ENCODE data around the gene KLF5.
"Not testable (repeated sequence)": the region's sequence is repeated elsewhere in the genome, so short reads cannot be mapped to it uniquely, and the experiment has no call there.

KLF5 gene

DNA sequence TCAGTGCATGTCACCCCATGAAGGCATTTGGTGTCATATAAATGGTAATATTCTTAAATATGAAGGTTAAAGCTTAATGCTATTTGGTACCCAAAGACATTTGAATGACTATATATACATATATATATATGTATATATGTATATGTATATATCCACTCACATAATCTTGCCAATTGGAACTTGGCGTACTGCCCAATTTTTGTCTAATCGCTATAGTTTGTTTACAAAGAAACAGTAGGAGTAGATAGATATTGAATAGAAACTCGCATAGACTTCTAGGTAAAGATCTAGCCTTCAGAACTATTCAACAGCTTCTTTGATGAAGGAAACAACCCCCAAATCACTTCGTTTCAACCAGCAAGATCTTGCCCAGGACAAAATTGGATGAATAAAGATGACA lies 24.1 kb downstream of the KLF5 start:
- in situ Hi-C loops (cut with MboI; ENCODE audit: low sequenced_read_pairs) = no loop called here

DNA sequence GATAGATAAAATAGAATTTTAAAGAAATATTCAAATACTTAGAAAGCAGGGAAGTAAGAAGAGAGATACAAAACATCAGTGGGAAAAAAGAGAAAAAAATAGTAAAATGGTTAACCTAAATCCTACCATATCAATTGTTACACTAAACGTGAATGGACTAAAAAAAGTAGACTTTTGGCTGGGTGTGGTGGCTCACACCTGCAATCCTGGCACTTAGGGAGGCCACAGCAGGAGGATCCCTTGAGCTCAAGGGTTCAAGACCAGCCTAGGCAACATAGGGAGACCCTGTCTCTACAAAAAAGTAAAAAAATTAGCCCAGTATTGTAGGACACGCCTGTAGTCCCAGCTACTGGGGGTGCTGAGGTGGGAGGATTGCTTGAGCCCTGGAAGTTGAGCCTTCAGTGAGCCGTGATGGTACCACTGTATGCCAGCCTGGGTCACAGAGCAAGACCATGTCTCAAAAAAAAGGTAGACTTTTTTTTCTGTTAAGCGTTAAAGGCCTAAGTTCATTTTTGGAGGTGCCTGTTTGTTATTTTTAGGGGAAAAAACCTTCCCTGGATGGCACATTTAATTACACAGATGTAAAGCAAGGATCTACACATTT lies 29.6 kb downstream of the KLF5 start:
- in situ Hi-C loops (cut with MboI; ENCODE audit: low sequenced_read_pairs) = no loop called here

DNA sequence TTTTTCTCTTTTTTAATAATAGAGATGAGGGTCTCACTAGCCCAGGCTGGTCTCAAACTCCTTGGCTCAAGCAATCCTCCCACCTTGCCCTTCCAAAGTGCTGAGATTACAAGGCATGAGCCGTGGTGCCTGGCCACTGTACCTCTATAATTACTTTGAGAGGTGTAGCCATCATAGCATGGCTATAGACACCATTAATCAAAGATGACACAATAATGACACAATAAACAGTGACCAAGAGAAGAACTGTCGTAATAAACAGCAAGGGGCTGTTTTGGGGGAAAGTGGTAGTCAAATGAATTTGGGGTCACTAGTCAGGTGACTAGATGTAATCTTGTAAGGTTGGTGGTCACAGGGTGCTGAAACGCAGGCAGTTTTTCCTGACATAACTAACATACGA lies 30.4 kb downstream of the KLF5 start:
- in situ Hi-C loops (cut with MboI; ENCODE audit: low sequenced_read_pairs) = no loop called here

DNA sequence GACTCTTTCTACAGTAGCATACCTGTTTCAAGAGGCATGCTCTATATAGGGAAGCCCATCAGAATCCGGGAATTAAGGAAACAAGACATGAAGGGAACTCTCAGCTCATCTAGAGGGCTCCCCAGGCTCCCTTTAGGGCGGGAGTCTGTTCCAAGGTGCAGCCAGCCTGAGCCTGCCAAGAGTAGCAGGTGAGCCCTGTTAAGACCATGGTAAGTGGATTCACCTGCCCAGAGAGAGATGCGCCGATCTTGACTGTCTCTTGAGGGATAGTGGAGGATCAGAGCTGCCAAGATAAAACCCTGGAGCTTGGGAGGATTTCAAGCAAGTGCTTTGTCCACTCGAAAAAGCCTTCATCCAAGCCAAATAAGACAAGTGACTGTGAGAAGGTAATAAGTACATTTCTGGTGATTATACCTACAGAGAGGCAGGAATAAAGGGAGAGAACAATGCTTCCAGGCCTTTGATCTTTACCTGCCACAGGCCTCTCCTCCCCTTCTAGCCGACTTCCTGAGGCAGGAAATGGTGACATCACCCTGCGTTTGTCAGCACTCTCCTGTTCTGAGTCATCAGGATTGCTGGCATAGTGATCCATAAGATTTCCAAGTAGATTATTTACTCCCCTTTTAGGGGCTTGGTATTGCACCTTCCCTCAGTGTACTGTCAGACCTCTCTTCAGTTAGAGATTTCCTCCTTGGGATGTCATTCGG lies 31.5 kb downstream of the KLF5 start:
- in situ Hi-C loops (cut with MboI; ENCODE audit: low sequenced_read_pairs) = no loop called here

DNA sequence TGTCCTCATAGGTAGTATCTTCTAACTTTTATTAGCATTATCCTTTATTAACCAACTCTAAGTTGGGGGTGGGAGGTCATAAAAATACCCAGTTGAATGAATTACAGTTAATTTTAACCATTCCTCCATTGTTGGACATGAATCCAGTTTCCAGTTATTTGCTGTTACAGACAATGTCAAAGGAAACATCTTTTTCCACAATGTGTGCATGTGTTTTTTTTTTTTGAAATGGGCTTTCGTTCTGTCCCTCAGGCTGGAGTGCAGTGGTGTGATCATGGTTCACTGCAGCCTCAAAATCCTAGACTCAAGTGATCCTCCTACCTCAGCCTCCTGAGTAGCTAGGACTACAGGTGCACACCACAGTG lies 32.0 kb downstream of the KLF5 start:
- in situ Hi-C loops (cut with MboI; ENCODE audit: low sequenced_read_pairs) = no loop called here

DNA sequence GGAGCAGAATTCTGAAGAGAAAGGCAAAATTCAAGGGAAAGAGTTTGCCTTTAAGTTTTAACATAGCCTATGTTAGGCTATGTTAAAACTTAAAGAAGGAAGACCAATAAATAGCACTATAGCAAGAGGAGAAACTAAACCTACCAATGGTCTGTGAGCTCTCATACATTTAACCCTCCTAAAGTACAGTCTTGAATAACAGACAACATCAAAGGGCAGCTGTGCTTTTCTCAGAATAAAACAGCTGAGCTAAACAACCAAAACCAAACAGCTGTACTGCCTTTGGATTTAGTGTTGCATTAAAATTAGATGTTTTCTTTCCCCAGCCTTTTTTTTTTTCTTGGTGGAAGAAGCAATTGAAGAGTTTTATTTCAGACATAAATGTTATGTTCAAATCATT lies 34.0 kb downstream of the KLF5 start:
- in situ Hi-C loops (cut with MboI; ENCODE audit: low sequenced_read_pairs) = no loop called here

DNA sequence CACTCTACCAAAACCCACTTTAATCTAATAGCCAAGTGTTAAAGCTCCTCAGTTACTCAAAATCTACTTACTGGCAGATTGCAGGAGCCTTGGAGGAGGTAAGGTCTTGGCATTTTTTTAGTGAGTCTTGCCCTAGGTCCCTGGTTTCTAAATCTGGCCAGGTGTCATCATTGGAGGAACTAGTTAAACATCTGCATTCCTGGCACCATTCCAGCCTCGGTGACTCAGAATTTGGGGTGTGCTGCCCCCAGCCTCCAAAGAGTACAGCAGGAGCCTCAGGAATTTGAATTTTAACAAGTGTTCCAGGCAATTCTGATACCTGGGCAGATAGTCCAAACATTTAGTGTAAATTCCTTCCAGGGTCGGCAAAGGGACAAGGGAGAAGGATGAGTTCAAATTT lies 37.4 kb downstream of the KLF5 start:
- in situ Hi-C loops (cut with MboI; ENCODE audit: low sequenced_read_pairs) = no loop called here

DNA sequence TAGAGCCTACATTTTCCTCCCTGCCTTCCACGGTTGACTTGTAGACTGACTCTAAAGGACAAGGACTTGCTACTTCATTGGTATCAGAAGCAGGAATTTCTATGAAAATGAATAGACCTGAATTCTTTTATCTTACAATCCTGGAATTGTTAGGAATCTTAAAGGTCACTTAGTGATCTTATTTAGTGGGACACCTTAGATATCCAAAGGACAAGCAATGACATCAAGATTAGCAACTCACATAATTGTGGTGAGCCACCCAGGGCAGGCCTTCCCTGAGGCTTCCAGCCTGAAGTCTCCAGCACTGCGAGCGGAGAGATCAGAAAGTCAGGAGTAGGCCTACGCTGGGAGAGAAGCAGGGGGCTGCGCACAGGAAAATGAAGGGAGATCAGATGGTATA lies 37.8 kb downstream of the KLF5 start:
- in situ Hi-C loops (cut with MboI; ENCODE audit: low sequenced_read_pairs) = no loop called here

DNA sequence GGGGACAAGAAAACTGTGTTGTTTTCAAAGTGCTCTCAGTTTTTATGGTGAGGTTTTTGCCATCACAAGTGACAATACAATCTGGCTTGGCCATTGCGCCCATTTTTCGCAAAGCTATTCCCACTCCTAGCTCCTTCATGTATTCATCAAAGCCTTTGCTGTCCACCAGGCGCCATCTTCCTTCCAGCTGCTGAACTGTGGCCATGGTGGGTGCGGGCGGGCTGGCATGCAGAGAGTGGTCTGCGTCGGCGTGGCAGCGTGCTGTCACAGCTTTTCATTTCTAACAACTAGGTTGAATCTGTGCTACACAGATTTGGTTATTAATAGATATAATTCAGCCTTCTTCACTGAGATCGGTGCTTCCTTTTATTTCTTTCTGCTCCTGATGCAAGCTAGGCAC lies 42.0 kb downstream of the KLF5 start:
- in situ Hi-C loops (cut with MboI; ENCODE audit: low sequenced_read_pairs) = not testable (repeated sequence)

DNA sequence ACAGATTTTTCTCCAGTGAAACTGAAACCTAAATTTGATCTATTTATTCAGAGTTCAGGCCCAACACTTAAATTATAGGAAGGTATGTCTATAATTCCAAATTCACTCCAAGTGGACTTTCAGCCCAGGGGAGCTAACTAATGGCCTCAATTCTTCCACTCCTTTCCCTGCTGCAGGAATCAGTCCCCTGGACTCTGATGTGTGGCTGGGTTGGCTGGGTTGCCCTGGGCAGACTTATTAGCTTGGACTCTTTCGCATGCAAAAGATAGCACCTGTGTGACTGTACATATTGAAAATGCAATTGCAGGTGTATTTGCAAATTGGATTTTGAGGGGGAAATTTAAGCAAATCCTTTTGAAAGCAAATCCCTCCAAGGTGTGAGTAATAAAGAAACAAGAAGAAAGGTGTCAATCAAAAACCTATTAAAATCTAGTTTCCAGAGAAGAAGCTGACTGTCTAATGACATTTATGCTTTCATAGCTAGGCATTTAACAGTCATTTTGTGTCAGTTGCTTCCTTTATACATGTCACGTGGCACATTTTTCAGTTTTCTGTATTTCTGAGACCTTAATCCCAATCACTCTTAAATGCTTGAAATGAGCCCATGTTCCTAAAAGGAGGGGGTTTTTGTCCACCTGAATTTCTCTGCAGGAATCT lies 42.7 kb downstream of the KLF5 start:
- in situ Hi-C loops (cut with MboI; ENCODE audit: low sequenced_read_pairs) = no loop called here

DNA sequence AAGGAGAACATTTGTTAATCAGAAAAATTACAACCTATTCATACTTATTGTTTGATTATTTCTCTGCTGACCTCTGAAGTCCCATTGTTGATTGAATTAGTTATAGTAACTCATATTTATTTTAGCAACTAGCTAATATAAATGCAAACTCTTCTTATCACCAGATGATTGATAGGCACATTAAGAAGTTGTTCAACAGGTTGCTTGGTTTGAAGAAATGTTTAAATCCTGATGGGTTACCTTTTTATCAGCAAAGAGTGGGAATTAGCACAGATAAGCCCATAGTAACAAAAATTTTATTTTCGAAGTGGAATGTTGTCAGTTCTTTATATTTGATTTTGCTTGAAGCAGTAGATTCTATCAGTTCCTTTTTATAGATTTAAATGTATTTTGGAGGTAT lies 44.4 kb downstream of the KLF5 start:
- in situ Hi-C loops (cut with MboI; ENCODE audit: low sequenced_read_pairs) = no loop called here

DNA sequence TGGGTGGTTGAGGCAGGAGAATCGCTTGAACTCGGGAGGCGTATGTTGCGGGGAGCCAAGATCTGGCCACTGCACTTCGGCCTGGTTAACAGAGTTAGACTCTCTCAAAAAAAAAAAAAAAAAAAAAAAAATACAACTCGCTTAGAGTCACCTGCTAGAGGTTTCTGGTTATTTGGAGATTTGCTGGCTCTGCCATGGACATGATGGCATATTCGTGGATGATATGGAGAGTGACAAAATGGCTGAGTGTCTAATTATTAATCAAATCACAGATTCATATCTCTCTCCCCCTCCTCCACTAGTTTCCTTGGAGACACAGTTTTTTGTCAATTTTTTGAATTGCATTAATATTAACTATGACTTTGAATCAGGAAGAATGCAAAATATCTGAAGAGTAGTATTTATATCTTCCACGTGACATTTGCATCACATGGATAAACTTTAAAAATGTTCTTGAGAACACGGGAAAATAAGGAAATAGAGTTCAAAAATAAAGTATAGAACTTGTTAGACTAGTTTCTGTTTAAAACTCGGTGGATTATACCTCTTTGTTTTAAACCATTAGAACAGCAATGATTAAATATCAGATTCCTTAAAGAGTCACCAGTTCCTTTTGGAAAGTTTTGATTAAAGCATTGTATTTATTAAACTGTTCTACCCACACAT lies 47.8 kb downstream of the KLF5 start:
- in situ Hi-C loops (cut with MboI; ENCODE audit: low sequenced_read_pairs) = no loop called here

DNA sequence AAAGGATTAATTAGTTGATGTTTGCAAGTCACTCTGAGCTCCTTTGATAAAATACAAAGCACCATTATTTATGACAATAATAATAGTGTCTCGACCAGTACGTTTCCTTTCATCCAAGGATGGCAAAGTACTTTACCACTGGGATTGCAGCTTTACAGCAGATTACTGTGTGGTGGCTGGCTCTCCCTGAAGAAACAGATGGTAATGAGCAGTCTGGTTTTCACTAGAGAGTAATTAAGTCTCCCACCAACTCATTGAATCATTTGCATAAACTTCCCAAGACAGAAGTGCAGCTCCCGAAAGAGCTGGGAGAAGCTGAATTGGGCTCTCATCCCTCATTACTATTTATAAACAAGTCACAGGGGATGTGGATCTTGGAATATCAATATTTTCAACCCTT lies 48.7 kb downstream of the KLF5 start:
- in situ Hi-C loops (cut with MboI; ENCODE audit: low sequenced_read_pairs) = no loop called here

DNA sequence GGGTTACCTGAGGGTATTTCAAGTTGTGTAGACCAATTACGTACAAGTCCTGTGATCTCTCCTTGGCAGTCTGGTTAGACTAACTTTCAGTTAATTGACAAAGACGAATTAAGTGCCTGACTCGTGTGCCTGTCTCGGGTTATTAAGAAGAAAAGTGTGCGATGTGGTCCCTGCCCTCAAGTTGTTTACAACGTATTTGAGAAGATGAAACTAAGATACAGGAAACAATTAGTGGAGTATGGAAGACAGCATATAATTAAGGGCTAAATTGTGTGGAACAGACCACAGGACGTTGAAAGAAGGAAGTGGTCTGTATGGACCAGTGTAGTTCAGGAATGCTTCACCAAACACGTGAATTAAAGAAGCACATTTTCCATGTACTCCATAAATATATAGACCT lies 49.2 kb downstream of the KLF5 start:
- in situ Hi-C loops (cut with MboI; ENCODE audit: low sequenced_read_pairs) = no loop called here

DNA sequence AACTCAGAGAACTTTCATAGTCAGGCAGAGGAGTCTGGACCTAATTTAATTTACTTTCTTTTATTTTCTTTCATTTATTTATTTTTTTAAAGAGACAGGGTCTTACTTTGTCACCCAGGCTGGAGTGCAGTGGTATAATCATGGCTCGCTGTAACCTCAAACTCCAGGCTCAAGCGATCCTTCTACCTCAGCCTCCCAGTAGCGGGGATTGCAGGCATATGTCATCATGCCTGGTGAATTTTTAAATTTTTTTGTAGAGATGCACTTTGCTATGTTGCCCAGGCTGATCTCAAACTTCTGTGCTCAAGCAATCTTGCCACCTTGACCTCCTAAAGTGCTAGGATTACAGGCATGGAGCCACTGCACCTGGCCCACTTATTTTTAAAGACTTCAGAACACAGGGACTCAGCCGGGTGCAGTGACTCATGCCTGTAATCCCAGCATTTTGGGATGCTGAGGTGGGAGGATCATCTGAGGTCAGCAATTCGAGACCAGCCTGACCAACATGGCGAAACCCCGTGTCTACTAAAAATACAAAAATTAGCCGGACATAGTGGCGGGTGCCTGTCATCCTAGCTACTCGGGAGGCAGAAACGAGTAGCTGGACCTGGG lies 50.6 kb downstream of the KLF5 start:
- in situ Hi-C loops (cut with MboI; ENCODE audit: low sequenced_read_pairs) = no loop called here

DNA sequence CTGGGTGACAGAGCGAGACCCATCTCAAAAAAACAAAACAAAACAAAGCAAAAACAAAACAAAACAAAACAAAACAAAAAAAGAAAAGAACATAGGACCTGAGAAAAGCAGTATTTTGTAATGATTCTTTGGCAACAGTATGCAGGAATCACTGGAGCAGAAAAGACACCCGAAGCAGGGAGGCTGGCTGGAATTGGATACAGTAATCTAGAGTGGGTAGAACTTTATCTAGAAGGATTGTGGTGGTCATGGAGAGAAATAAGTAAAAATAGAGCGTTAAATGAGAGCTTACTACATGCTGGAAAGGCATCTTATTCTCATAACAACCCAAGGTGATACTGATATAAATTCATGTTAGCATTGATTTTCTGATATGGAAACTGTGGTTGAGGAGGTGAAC lies 51.2 kb downstream of the KLF5 start:
- in situ Hi-C loops (cut with MboI; ENCODE audit: low sequenced_read_pairs) = no loop called here

DNA sequence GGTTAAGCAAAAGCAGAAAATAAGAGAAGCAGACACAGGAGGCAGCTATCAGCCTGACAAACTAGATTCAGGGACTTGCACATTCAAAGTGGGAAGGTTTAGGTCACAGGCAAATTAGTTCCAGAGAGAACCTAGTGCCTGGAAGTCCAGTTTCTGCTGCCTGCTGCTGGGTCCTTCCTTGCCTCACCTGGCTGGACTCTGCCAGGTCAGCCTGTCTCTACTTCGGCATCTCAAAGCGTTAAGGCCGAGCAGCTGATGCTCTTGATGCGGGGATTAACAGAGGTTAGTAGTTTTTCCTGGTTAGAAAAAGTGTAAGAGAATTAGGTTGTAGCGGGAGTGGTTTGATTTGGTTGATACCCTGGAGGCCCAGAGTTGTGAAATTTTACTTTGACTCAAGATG lies 52.0 kb downstream of the KLF5 start:
- in situ Hi-C loops (cut with MboI; ENCODE audit: low sequenced_read_pairs) = no loop called here

DNA sequence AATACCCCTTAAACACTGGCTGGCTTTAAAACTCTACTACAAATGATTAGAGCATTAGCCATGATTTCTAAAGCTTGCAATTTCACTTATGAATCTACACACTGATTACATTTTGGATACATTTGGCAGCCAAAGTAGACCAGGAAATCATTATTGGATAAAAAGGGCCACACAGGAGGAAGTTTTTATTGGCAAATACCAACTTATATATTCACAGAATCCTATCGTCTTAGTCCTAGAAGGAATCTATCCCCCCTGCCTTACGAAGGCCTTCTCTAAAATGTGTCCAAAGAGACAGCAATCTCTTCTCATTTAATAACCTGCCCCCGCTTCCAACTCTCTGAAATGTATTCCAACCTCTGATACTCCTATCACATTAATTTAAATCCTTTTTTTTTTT lies 52.5 kb downstream of the KLF5 start:
- in situ Hi-C loops (cut with MboI; ENCODE audit: low sequenced_read_pairs) = no loop called here

DNA sequence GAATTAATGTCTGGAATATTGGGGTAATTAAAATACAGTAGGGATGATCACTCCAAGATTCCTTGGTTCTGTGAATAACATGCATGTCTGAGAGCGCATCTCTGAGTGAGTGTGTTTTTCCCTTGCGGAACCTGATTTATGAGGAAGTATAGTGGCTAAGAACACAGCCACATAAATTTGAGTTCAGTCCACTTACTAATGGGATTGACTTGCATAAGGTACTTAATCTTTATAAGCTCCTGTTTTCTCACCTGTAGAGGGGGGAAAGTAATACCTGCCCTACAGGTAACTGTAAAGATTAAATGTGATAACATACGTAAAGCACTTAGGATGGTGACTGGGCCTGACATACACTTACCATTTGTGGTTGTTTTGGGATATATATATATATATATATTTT lies 60.8 kb downstream of the KLF5 start:
- in situ Hi-C loops (cut with MboI; ENCODE audit: low sequenced_read_pairs) = no loop called here
